NCI-H748 treated with DMSO at 0.1 percent for 48 hours (cell line): ENCODE measurements around the gene NKX2-3.

Experiments
- DNase-seq: peaks from one replicate; lab custom pipeline; 2025; lab: John Stamatoyannopoulos, UW

NKX2-3 gene

DNA sequence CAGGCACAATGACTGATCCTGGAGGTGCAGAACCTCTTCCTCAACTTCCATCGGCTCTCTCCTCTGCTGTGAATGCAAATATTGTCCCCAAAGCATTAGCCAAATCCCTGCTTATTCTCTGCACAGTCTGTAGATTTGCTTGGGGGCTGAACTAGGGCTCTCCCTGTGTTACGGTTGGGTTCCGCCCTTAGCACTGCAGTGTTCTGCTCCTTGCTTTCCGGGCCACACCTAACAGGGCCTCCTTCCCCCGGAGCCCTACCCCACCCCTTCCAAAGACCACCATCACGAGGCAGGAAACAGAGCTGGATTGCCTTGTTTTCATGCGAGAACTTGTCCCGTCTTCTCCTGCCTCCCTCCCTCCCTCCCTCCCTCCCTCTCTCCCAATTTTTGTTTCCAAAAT is 50.9 kb downstream of the NKX2-3 start:
- no peak for DNase-seq
